IMR-90 (cell line): ENCODE results near the gene TXNDC15. TPM values are rescaled to one million over a fixed set of nuclear protein-coding genes. Genes with fewer than 3 reads are reported as not detected.
A peak's percentile ranks its signal among the peaks of the same experiment; 100 is the strongest.

ENCODE experiments used
- ATAC-seq: fragments of 200-7000 bp; cut with Tn5 transposase; 2 replicates; pipeline ENCODE4 v1.9.1; 2020; ENCODE audit warnings: low read depth, mild to moderate bottlenecking, moderate library complexity
- BruUV-seq: library from RNA; stranded (reverse); fragments of 400-500 nt; replicated peaks from 2 replicates; lab custom pipeline; 2021; lab: Mats Ljungman, UMichigan
- CTCF ChIA-PET: fragments of 300-600 bp; formaldehyde crosslinking; extraction: SDS; loops from one replicate; lab custom pipeline; 2021; ENCODE audit warnings: antibody characterized with exemption; lab: Yijun Ruan, JAX
- POLR2A ChIA-PET: fragments of 300-600 bp; sonication (Branson Sonifier 250); formaldehyde crosslinking; loops from one replicate; lab custom pipeline; 2022; ENCODE audit warnings: antibody characterized with exemption; ENCODE audit not compliant: unreplicated experiment; lab: Charles Lee
- DNase-seq: peaks from one replicate; pipeline ENCODE4 v3.0.0; 2013
- H2AFZ ChIP-seq: replicated peaks from 2 replicates; pipeline ENCODE3; 2013; ENCODE audit warnings: low read length, mild to moderate bottlenecking; ENCODE audit not compliant: poor library complexity
- H2AK5ac ChIP-seq: 2 replicates; pipeline ENCODE4 v1.6.1; 2013; ENCODE audit warnings: low read depth, low read length, inconsistent platforms
- H2AK9ac ChIP-seq: replicated peaks from 2 replicates; pipeline ENCODE3; 2013; ENCODE audit warnings: mild to moderate bottlenecking, low read depth, low read length, moderate library complexity; ENCODE audit not compliant: poor library complexity
- H2BK120ac ChIP-seq: 2 replicates; pipeline ENCODE4 v1.6.1; 2013; ENCODE audit warnings: low read depth, low read length, inconsistent platforms
- H2BK15ac ChIP-seq: 3 replicates; pipeline ENCODE4 v1.6.1; 2013; ENCODE audit warnings: low read depth, low read length, inconsistent platforms
- H2BK20ac ChIP-seq: 2 replicates; pipeline ENCODE4 v1.6.1; 2013; ENCODE audit warnings: low read depth, mild to moderate bottlenecking, inconsistent platforms, low read length, moderate library complexity
- H2BK5ac ChIP-seq: 2 replicates; pipeline ENCODE4 v1.6.1; 2013; ENCODE audit warnings: mild to moderate bottlenecking, low read depth, low read length, inconsistent platforms; ENCODE audit not compliant: poor library complexity, severe bottlenecking
- H3K14ac ChIP-seq: replicated peaks from 2 replicates; pipeline ENCODE4 v1.6.1; 2013; ENCODE audit warnings: low read depth, low read length, inconsistent platforms
- H3K18ac ChIP-seq: 2 replicates; pipeline ENCODE4 v1.6.1; 2013; ENCODE audit warnings: low read depth, low read length, control low read depth
- H3K23ac ChIP-seq: 2 replicates; pipeline ENCODE4 v1.6.1; 2013; ENCODE audit warnings: low read depth, low read length, inconsistent platforms
- H3K27ac ChIP-seq: 2 replicates; pipeline ENCODE4 v1.5.1; 2013; ENCODE audit warnings: mild to moderate bottlenecking, control low read depth, low read length; ENCODE audit not compliant: insufficient read depth
- H3K27me3 ChIP-seq: 2 replicates; pipeline ENCODE4 v1.6.1; 2013; ENCODE audit warnings: low read length; ENCODE audit not compliant: control insufficient read depth, insufficient read depth
- H3K36me3 ChIP-seq: 2 replicates; pipeline ENCODE4 v1.6.1; 2013; ENCODE audit warnings: low read length, mixed read lengths; ENCODE audit not compliant: control insufficient read depth, insufficient read depth
- H3K4ac ChIP-seq: 2 replicates; pipeline ENCODE4 v1.6.1; 2013; ENCODE audit warnings: low read depth, low read length, inconsistent platforms
- H3K4me1 ChIP-seq: 2 replicates; pipeline ENCODE4 v1.6.1; 2013; ENCODE audit warnings: low read length, mixed read lengths; ENCODE audit not compliant: control insufficient read depth, insufficient read depth
- H3K4me2 ChIP-seq: 2 replicates; pipeline ENCODE4 v1.6.1; 2013; ENCODE audit warnings: low read depth, mild to moderate bottlenecking, control low read depth, low read length, moderate library complexity
- H3K4me3 ChIP-seq: 2 replicates; pipeline ENCODE4 v1.5.1; 2013; ENCODE audit warnings: low read depth, mild to moderate bottlenecking, control low read depth, low read length, moderate library complexity; ENCODE audit not compliant: insufficient read depth
- H3K56ac ChIP-seq: 2 replicates; pipeline ENCODE4 v1.6.1; 2013; ENCODE audit warnings: low read length, inconsistent platforms; ENCODE audit not compliant: insufficient read depth; ENCODE audit errors: extremely low read depth
- H3K79me1 ChIP-seq, 2 experiments: 2 replicates each; pipeline ENCODE4 v1.6.1; 2013; ENCODE audit warnings: low read length in 2 of 2, inconsistent platforms in 1 of 2, low read depth in 1 of 2
- H3K9ac ChIP-seq: 2 replicates; pipeline ENCODE4 v1.6.1; 2013; ENCODE audit warnings: low read depth, low read length, control low read depth
- H3K9me1 ChIP-seq: 2 replicates; pipeline ENCODE4 v1.6.1; 2013; ENCODE audit warnings: low read length, inconsistent platforms; ENCODE audit not compliant: insufficient read depth
- H3K9me3 ChIP-seq: 2 replicates; pipeline ENCODE4 v1.6.1; 2013; ENCODE audit warnings: low read length; ENCODE audit not compliant: control insufficient read depth, insufficient read depth
- H4K20me1 ChIP-seq: 2 replicates; pipeline ENCODE4 v1.6.1; 2013; ENCODE audit warnings: low read length, inconsistent platforms; ENCODE audit not compliant: insufficient read depth
- H4K5ac ChIP-seq: 2 replicates; pipeline ENCODE4 v1.6.1; 2013; ENCODE audit warnings: mild to moderate bottlenecking, low read depth, low read length, control low read depth
- H4K8ac ChIP-seq, 2 experiments: 2 replicates each; pipeline ENCODE4 v1.6.1; 2013; ENCODE audit warnings: low read depth in 2 of 2, low read length in 2 of 2, control low read depth in 1 of 2, inconsistent platforms in 1 of 2
- H4K91ac ChIP-seq: 2 replicates; pipeline ENCODE4 v1.6.1; 2013; ENCODE audit warnings: low read depth, low read length, inconsistent platforms; ENCODE audit not compliant: insufficient read depth
- BHLHE40 ChIP-seq: fragments of 150-350 bp; IDR thresholded peaks from 2 replicates; pipeline ENCODE4 v1.6.1; 2016; ENCODE audit warnings: mild to moderate bottlenecking, low read depth, low read length
- CEBPB ChIP-seq: IDR thresholded peaks from 2 replicates; pipeline ENCODE4 v1.6.1; 2012; ENCODE audit warnings: low read depth, low read length, improper control_type of control experiment
- CHD1 ChIP-seq: IDR thresholded peaks from 2 replicates; pipeline ENCODE4 v1.6.1; 2012; ENCODE audit warnings: low read depth, low read length, improper control_type of control experiment
- CTCF ChIP-seq: conservative IDR thresholded peaks from 2 replicates; pipeline ENCODE4 v1.5.1; 2012; ENCODE audit warnings: mild to moderate bottlenecking, low read depth, low read length, improper control_type of control experiment
- ELK1 ChIP-seq: fragments of 150-350 bp; IDR thresholded peaks from 2 replicates; pipeline ENCODE4 v1.6.1; 2016; ENCODE audit warnings: low read depth, mild to moderate bottlenecking, low read length, moderate library complexity, borderline replicate concordance
- FOS ChIP-seq: fragments of 150-350 bp; IDR thresholded peaks from 2 replicates; pipeline ENCODE4 v1.6.1; 2016; ENCODE audit warnings: low read depth, low read length
- MAFK ChIP-seq: IDR thresholded peaks from 2 replicates; pipeline ENCODE4 v1.6.1; 2012; ENCODE audit warnings: low read depth, low read length, improper control_type of control experiment
- MAZ ChIP-seq: IDR thresholded peaks from 2 replicates; pipeline ENCODE4 v1.6.1; 2012; ENCODE audit warnings: low read depth, mild to moderate bottlenecking, low read length, improper control_type of control experiment, moderate library complexity, borderline replicate concordance
- MXI1 ChIP-seq: IDR thresholded peaks from 2 replicates; pipeline ENCODE4 v1.6.1; 2012; ENCODE audit warnings: low read depth, mild to moderate bottlenecking, low read length, moderate library complexity, borderline replicate concordance
- NFE2L2 ChIP-seq: fragments of 150-350 bp; IDR thresholded peaks from 2 replicates; pipeline ENCODE4 v1.6.1; 2016; ENCODE audit warnings: low read depth, mild to moderate bottlenecking, low read length
- POLR2A ChIP-seq: IDR thresholded peaks from 2 replicates; pipeline ENCODE4 v1.6.1; 2012; ENCODE audit warnings: mild to moderate bottlenecking, low read depth, low read length
- RAD21 ChIP-seq: IDR thresholded peaks from 2 replicates; pipeline ENCODE4 v1.6.1; 2012; ENCODE audit warnings: low read length, improper control_type of control experiment
- RCOR1 ChIP-seq: IDR thresholded peaks from 2 replicates; pipeline ENCODE4 v1.6.1; 2012; ENCODE audit warnings: mild to moderate bottlenecking, low read length, improper control_type of control experiment; ENCODE audit not compliant: insufficient replicate concordance
- RFX5 ChIP-seq: IDR thresholded peaks from 2 replicates; pipeline ENCODE4 v1.8.0; 2012; ENCODE audit warnings: low read depth, mild to moderate bottlenecking, low read length, moderate library complexity
- SMC3 ChIP-seq: fragments of 150-350 bp; IDR thresholded peaks from 2 replicates; pipeline ENCODE4 v1.6.1; 2016; ENCODE audit warnings: low read depth, mild to moderate bottlenecking, antibody characterized with exemption, low read length, moderate library complexity
- WGBS, 2 experiments: methylation state at CpG; one replicate each; pipeline versions ENCODE4 v1.1.5 to v1.1.7; 2013; ENCODE audit warnings: missing lambda C conversion rate in 2 of 2; ENCODE audit not compliant: insufficient read length in 1 of 2; ENCODE audit errors: extremely low coverage in 2 of 2; 5-methylcytosine and 5-hydroxymethylcytosine counted together
- dilution Hi-C: fragments of 300-500 bp; cut with HindIII; formaldehyde crosslinking; loops from one replicate; pipeline ENCODE4 v1.14.3; 2018; ENCODE audit warnings: low sequenced_read_pairs; ENCODE audit not compliant: unreplicated experiment
- in situ Hi-C: fragments of 300-500 bp; cut with MboI; formaldehyde crosslinking; loops from 3 replicates; pipeline ENCODE4 v1.14.3; 2019; ENCODE audit warnings: low sequenced_read_pairs, inconsistent platforms, mixed read lengths
- intact Hi-C: fragments of 100-400 bp; cut with micrococcal nuclease; formaldehyde crosslinking; loops from 2 replicates; pipeline ENCODE4 v1.10.0; 2022
- polyA plus RNA-seq, 3 experiments: library from polyadenylated mRNA; depleted of rRNA; stranded (reverse); fragments of >200 nt; gene quantifications; 2 replicates each; pipeline ENCODE4 v1.2.3, GENCODE V29; 2012; ENCODE audit warnings: low replicate concordance in 1 of 3
- total RNA-seq: library from RNA; depleted of rRNA; stranded (reverse); fragments of >200 nt; gene quantifications from 2 replicates; pipeline ENCODE4 v1.2.3, GENCODE V29; 2012

Gene TXNDC15
- total and polyA plus RNA-seq, 2 of the 4 experiments (the other 2 are of a cell fraction) = 87.0 to 125 TPM

GRCh38 chr5:134873494-134873893, 677 bp upstream of the TXNDC15 start:
- Histone ChIP-seq H2AK9ac (no peak overlapping the region), H3K9me3 (no peaks in the 10 kb centered on the region), H3K4me1 (peaks cover 5% of the 10 kb centered on the region; the same call in 1 of the 2 replicates), H4K5ac (peak overlapping the region; percentile 97), H4K20me1 (peaks cover 4% of the 10 kb centered on the region; the same call in 1 of the 2 replicates), H4K8ac (peak overlapping the region; percentile 99 to 100), H2AFZ (no peak overlapping the region), H3K23ac (peak overlapping the region; percentile 91; the same call in 1 of the 2 replicates), H2BK120ac (no peak overlapping the region), H3K4me2 (no peak overlapping the region), H3K4me3 (no peak overlapping the region), H3K4ac (peak overlapping the region; percentile 97; the same call in 1 of the 2 replicates), H3K9me1 (peaks cover 12% of the 10 kb centered on the region; the same call in 1 of the 2 replicates), H3K18ac (no peak overlapping the region), H2AK5ac (0 out of 2 replicates have a peak overlapping the region, but pooled peaks have one; percentile 22), H3K79me1 (peaks cover 21 to 40% of the 10 kb centered on the region in 2 experiments), H2BK20ac (no peak overlapping the region), H3K27me3 (no peaks in the 10 kb centered on the region), H3K56ac (no peak overlapping the region; the same call in 1 of the 2 replicates), H4K91ac (peak overlapping the region; percentile 93; the same call in 1 of the 2 replicates), H3K36me3 (peaks cover 3% of the 10 kb centered on the region), H3K14ac (no peak overlapping the region), H2BK5ac (peak overlapping the region; percentile 84), H3K9ac (peak overlapping the region; percentile 83; the same call in 1 of the 2 replicates), H2BK15ac (no peak overlapping the region), H3K27ac (no peak overlapping the region)
- no CpG with 5 or more reads among the region's 6 CpGs for WGBS, 2 experiments
- dilution Hi-C loops (no loop called here), intact Hi-C loops (no loop called here), in situ Hi-C loops (no loop called here)
- no peak for DNase-seq
- TF ChIP-seq MAZ (no peak), MAFK (no peak), CHD1 (no peak), POLR2A (no peak), MXI1 (no peak), RFX5 (no peak), RCOR1 (no peak), RAD21 (no peak), FOS (no peak), NFE2L2 (no peak), SMC3 (no peak), BHLHE40 (no peak), CTCF (no peak), CEBPB (no peak), ELK1 (no peak)
- ChIA-PET POLR2A (interaction anchor here (0.6 to 1.3 kb wide), 2 partner anchors 9 to 15 kb away, joined by 5 read pairs; no protein-coding TSS in a partner anchor), CTCF (interaction anchor here (0.5 kb wide), 1 partner anchor 96 kb away, joined by 6 read pairs; no protein-coding TSS in a partner anchor)
- no TSS peak for BruUV-seq
- ATAC-seq = no peak
